Activated T-cell treated with anti-CD3 and anti-CD28 coated beads, Interleukin-2, amount 50 U/mL, for 24 hours (primary cell): Measurements from ENCODE around the gene ADAM12.

Experiments
- DNase-seq: peaks from one replicate; pipeline ENCODE4 v3.0.0-alpha.2; 2020
- H3K27ac Mint-ChIP-seq: 2 replicates; pipeline ENCODE4 v1.8.0; 2020; ENCODE audit warnings: mild to moderate bottlenecking, mixed read lengths
- H3K27me3 Mint-ChIP-seq: 2 replicates; pipeline ENCODE4 v1.8.0; 2020; ENCODE audit warnings: mixed read lengths
- H3K36me3 Mint-ChIP-seq: 2 replicates; pipeline ENCODE4 v1.8.0; 2020; ENCODE audit warnings: low read depth, mixed read lengths
- H3K4me1 Mint-ChIP-seq: 2 replicates; pipeline ENCODE4 v1.8.0; 2020; ENCODE audit warnings: low read depth, mixed read lengths
- H3K4me3 Mint-ChIP-seq: 2 replicates; pipeline ENCODE4 v1.8.0; 2020; ENCODE audit warnings: mild to moderate bottlenecking, moderate library complexity, mixed read lengths
- H3K9me3 Mint-ChIP-seq: 2 replicates; pipeline ENCODE4 v1.8.0; 2020; ENCODE audit warnings: mixed read lengths

ADAM12 gene

GRCh38 chr10:126208726-126209302, 179.5 kb downstream of the ADAM12 start:
- H3K4me1 Mint-ChIP-seq = no peaks in the 10 kb centered on the region
- peaks cover 6% of the 10 kb centered on the region for H3K27me3 Mint-ChIP-seq
- no peaks in the 10 kb centered on the region for H3K36me3 Mint-ChIP-seq
- no peak for DNase-seq
- no peak overlapping the region for H3K27ac Mint-ChIP-seq
- no peaks in the 10 kb centered on the region for H3K9me3 Mint-ChIP-seq
- H3K4me3 Mint-ChIP-seq = no peak overlapping the region

- no peak overlapping the region for H3K4me3 Mint-ChIP-seq
- H3K27ac Mint-ChIP-seq = no peak overlapping the region
- no peaks in the 10 kb centered on the region for H3K9me3 Mint-ChIP-seq
- DNase-seq = no peak
- no peaks in the 10 kb centered on the region for H3K4me1 Mint-ChIP-seq
- H3K27me3 Mint-ChIP-seq = peaks cover 6% of the 10 kb centered on the region
- no peaks in the 10 kb centered on the region for H3K36me3 Mint-ChIP-seq
Observed at GRCh38 chr10:126207851-126208250, 180.4 kb downstream of the ADAM12 start.

DNA sequence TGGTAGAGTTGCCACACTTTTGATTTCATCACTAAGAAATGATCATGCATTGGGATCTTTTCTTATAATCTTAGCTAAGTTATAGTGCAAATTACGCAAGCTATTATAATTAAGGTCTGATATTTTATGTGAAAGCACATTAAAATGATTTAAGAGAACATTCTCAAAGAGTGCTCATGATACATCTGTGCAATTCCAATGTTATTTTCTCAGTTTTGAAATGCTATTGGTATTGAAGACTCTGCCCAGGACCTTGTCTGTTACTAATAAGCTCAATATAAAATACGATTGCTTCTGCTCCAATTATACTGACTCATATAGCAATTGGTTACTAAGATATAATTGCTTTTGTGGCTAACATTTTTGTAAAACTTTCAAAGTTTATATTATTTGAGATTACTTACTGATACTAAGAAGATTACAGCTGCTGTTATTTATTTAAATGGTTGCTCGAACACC, 180.9 kb downstream of the ADAM12 start:
- Mint-ChIP-seq H3K4me3 (no peak overlapping the region), H3K9me3 (no peaks in the 10 kb centered on the region), H3K27me3 (peaks cover 6% of the 10 kb centered on the region), H3K27ac (no peak overlapping the region), H3K4me1 (no peaks in the 10 kb centered on the region), H3K36me3 (no peaks in the 10 kb centered on the region)
- DNase-seq = no peak

GRCh38 chr10:126205486-126206205, 182.6 kb downstream of the ADAM12 start:
- Mint-ChIP-seq H3K4me1 (no peaks in the 10 kb centered on the region), H3K36me3 (no peaks in the 10 kb centered on the region), H3K4me3 (no peak overlapping the region), H3K27me3 (no peaks in the 10 kb centered on the region), H3K9me3 (no peaks in the 10 kb centered on the region), H3K27ac (no peak overlapping the region)
- no peak for DNase-seq

DNA sequence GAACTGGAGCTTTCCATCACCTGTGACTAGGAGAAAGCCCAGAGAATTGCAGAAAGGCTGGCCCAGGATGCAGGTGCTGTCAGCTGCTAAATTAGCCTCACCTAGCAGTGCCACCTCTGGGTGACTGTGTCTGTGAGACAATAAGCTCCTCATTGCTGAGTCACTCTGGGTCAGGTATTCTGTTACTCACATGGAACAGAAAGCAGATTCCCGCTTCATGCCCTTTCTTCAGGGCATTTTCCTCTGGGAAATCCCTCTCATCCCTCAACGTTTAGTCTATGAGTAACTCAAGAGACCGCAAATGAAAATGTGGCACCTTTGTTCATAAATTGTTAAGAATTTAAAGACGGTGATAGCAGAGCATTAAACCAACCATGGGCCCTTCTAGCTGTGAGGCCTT, 184.0 kb downstream of the ADAM12 start:
- H3K27ac Mint-ChIP-seq = no peak overlapping the region

GRCh38 chr10:126203746-126204145, 184.5 kb downstream of the ADAM12 start:
- H3K36me3 Mint-ChIP-seq = no peaks in the 10 kb centered on the region
- H3K9me3 Mint-ChIP-seq = no peaks in the 10 kb centered on the region
- no peaks in the 10 kb centered on the region for H3K4me1 Mint-ChIP-seq
- DNase-seq = no peak
- no peaks in the 10 kb centered on the region for H3K27me3 Mint-ChIP-seq
- H3K4me3 Mint-ChIP-seq = no peak overlapping the region
- H3K27ac Mint-ChIP-seq = no peak overlapping the region

More for the DNA sequence above, 184.0 kb downstream of the ADAM12 start:
- no peaks in the 10 kb centered on the region for H3K4me1 Mint-ChIP-seq
- H3K27me3 Mint-ChIP-seq = no peaks in the 10 kb centered on the region
- no peaks in the 10 kb centered on the region for H3K36me3 Mint-ChIP-seq
- no peaks in the 10 kb centered on the region for H3K9me3 Mint-ChIP-seq
- no peak for DNase-seq
- H3K4me3 Mint-ChIP-seq = no peak overlapping the region

DNA sequence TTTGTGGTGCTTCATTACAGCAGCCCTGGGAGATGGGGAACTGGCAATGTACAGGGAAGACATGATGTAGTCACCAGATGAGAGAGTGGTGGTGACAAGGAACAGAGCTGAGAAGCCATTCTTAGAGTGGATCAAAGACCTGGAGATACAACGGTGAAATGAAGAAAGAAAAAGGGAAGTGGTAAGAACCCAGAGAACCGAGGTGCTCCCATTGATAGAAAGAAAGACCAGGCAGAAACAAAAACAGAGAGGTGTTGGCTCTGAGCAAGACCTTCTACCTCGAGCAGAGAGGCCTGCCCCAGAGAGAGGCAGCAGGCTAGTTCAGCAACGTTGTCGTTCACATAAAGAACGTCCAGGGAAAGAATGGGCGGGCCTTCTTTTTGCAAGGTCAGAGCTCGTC, 186.7 kb downstream of the ADAM12 start:
- no peaks in the 10 kb centered on the region for H3K36me3 Mint-ChIP-seq
- no peaks in the 10 kb centered on the region for H3K9me3 Mint-ChIP-seq
- H3K4me3 Mint-ChIP-seq = no peak overlapping the region
- no peak overlapping the region for H3K27ac Mint-ChIP-seq
- no peaks in the 10 kb centered on the region for H3K27me3 Mint-ChIP-seq
- no peak for DNase-seq
- H3K4me1 Mint-ChIP-seq = no peaks in the 10 kb centered on the region

DNA sequence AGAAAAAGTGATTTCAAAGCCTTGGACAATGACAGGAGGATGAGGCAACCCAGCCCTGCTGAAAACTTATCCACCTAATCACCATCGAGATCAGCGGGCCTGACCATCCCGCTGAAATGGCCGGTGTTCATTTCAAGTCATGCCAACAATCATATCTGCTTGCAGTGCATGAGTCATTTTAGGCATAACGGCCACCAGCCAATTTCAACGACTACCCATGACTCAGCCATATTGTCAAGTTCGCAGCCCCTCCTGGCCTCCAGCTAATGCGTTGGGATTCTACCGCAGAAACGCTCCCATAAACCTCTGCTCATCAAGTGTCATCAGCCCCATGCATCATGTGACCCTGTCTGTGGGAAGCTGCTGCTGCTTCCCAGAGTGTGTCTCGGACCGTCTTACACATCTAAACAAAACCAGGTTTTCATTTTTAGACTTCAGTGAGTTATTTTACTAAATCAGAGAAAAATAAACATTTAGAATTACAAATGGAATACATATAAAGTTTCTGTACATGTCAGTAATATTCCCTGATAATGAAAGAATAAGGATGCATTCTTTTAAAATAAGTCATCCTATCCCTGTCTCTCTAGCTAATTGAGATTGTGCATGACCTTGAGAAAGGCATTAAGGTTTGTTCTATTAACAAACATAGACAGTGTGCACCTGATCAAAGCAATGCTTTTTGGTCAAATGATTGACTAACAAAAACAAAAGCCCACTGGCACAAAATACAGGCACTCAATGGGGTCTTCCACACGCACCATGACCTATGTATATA, 188.9 kb downstream of the ADAM12 start:
- DNase-seq = no peak

GRCh38 chr10:126198681-126199080, 189.6 kb downstream of the ADAM12 start:
- no peaks in the 10 kb centered on the region for H3K27me3 Mint-ChIP-seq
- no peak for DNase-seq
- no peaks in the 10 kb centered on the region for H3K9me3 Mint-ChIP-seq
- H3K4me1 Mint-ChIP-seq = no peaks in the 10 kb centered on the region
- no peaks in the 10 kb centered on the region for H3K36me3 Mint-ChIP-seq
- no peak overlapping the region for H3K27ac Mint-ChIP-seq
- H3K4me3 Mint-ChIP-seq = no peak overlapping the region

More for the DNA sequence above, 188.9 kb downstream of the ADAM12 start:
- Mint-ChIP-seq H3K9me3 (no peaks in the 10 kb centered on the region), H3K4me1 (no peaks in the 10 kb centered on the region), H3K27me3 (no peaks in the 10 kb centered on the region), H3K36me3 (no peaks in the 10 kb centered on the region), H3K4me3 (no peak overlapping the region), H3K27ac (no peak overlapping the region)

DNA sequence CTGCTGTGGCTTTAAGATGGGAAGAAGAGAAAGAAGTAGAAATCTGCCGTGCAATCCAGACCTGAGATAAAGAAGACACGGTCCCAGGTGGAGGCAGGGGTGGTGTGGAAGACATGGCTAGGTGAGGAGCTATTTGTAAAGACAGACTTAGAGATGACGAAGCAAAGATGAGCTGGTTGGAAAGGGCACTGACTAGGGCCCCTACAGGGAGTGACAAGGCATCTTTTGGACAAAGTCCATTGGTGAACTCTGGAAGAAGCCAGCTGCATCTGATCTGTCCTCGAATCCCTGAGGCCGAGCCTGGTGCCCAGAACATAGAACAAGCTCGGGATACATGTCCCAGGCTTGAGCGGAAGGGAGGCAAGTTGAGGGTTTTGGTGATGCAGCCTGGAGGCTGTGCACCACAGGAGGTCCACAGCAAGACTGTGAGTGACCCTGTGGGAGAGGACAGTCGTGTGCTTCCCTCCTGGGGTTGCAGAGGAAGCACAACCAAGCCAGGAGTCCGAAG, 191.2 kb downstream of the ADAM12 start:
- no peak for DNase-seq
- Mint-ChIP-seq H3K36me3 (no peaks in the 10 kb centered on the region), H3K27me3 (no peaks in the 10 kb centered on the region), H3K9me3 (no peaks in the 10 kb centered on the region), H3K27ac (no peak overlapping the region), H3K4me1 (no peaks in the 10 kb centered on the region), H3K4me3 (no peak overlapping the region)

GRCh38 chr10:126196281-126196680, 192.0 kb downstream of the ADAM12 start:
- Mint-ChIP-seq H3K4me3 (no peak overlapping the region), H3K9me3 (no peaks in the 10 kb centered on the region), H3K27me3 (no peaks in the 10 kb centered on the region), H3K4me1 (no peaks in the 10 kb centered on the region), H3K27ac (no peak overlapping the region), H3K36me3 (no peaks in the 10 kb centered on the region)
- no peak for DNase-seq

- Mint-ChIP-seq H3K9me3 (no peaks in the 10 kb centered on the region), H3K36me3 (no peaks in the 10 kb centered on the region), H3K4me3 (no peak overlapping the region), H3K27ac (no peak overlapping the region), H3K4me1 (no peaks in the 10 kb centered on the region), H3K27me3 (peaks cover 6% of the 10 kb centered on the region)
- DNase-seq = no peak
Observed at GRCh38 chr10:126191192-126191591, 197.1 kb downstream of the ADAM12 start.

DNA sequence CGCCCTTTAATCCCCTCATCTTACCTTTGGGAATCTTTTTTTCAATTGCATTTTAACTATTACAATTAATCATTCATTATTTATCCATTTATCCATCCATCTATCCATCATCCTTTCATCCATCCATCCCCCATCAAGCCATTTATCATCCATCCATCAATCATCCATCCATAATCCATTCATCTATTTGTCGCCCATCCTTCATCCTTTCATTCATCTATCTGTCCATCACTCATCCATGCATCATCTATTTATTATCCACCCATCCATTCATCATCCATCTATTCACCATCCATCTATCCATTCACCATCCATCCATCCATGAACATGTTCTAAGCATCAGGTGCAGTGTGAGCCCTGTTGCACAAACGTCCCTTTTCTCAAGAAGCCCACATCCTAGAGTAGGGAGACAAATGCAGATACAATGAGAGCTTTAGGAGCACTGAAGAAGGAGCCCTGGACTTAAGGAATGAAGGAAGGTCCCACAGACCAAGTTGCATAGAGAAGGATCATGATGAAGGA, 199.5 kb downstream of the ADAM12 start:
- H3K36me3 Mint-ChIP-seq = no peaks in the 10 kb centered on the region
- H3K4me3 Mint-ChIP-seq = no peak overlapping the region
- DNase-seq = no peak
- peaks cover 6% of the 10 kb centered on the region for H3K27me3 Mint-ChIP-seq
- no peaks in the 10 kb centered on the region for H3K9me3 Mint-ChIP-seq
- H3K27ac Mint-ChIP-seq = no peak overlapping the region
- H3K4me1 Mint-ChIP-seq = no peaks in the 10 kb centered on the region

- Mint-ChIP-seq H3K27me3 (peaks cover 6% of the 10 kb centered on the region), H3K27ac (no peak overlapping the region), H3K4me3 (no peak overlapping the region), H3K36me3 (no peaks in the 10 kb centered on the region), H3K4me1 (no peaks in the 10 kb centered on the region), H3K9me3 (no peaks in the 10 kb centered on the region)
- DNase-seq = no peak
Observed at GRCh38 chr10:126187399-126187798, 200.9 kb downstream of the ADAM12 start.
